GM18868 (cell line): ENCODE data around the gene GSK3A.

Experiments used
- ATAC-seq: cut with Tn5 transposase; IDR thresholded peaks from one replicate; pipeline ENCODE4 v1.9.1; 2021; ENCODE audit warnings: mild to moderate bottlenecking, moderate library complexity; ENCODE audit not compliant: unreplicated experiment

GSK3A gene

DNA sequence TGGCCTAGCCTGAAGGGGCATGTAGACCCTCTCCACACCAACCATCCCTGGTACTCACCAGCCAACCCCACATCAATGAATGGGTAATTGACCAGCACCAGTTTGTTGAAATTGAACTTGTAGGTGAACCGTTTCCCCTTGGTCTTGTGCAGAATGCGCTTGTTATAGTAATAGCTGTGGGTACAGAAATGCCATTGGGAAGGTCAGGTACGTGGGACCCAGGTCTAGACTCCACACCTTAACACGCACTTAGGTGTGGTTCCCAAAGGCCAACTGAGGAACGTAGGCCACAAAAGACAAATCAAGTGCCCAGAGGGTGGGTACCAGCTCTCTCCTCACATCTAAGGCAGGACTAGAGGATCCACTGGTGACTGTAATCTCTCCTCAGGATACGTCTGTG is 7.4 kb upstream of the GSK3A start:
- no peak for ATAC-seq

DNA sequence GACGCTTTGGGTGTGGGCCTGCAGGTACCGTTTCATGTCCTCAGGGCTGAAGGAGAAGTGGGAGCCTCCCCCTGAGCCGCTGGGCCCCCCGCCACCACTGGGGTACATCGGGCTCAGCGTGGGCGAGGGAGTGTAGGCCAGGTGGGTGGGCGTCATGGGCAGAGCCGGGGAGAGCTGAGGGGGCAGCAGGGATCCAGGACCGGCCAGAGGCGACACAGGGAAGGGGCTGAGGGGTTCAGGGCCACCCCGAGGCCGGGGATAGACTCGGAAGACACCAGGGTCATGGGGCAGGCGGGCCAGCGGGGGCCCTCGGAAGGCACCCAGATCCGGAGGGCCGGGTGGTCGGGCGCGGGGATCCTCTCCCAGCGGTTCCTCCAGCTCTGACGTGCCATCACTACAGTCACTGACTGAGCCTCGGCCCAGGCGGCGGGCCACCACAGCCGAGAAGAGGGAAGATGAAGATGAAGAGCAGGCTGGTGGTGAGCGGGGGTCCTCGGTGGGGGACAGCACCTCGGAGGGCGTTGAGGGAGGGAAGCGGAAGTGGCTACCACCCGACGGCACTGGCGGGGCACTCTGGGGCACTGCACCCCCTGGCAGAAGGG is 6.8 kb upstream of the GSK3A start:
- ATAC-seq, result no peak

DNA sequence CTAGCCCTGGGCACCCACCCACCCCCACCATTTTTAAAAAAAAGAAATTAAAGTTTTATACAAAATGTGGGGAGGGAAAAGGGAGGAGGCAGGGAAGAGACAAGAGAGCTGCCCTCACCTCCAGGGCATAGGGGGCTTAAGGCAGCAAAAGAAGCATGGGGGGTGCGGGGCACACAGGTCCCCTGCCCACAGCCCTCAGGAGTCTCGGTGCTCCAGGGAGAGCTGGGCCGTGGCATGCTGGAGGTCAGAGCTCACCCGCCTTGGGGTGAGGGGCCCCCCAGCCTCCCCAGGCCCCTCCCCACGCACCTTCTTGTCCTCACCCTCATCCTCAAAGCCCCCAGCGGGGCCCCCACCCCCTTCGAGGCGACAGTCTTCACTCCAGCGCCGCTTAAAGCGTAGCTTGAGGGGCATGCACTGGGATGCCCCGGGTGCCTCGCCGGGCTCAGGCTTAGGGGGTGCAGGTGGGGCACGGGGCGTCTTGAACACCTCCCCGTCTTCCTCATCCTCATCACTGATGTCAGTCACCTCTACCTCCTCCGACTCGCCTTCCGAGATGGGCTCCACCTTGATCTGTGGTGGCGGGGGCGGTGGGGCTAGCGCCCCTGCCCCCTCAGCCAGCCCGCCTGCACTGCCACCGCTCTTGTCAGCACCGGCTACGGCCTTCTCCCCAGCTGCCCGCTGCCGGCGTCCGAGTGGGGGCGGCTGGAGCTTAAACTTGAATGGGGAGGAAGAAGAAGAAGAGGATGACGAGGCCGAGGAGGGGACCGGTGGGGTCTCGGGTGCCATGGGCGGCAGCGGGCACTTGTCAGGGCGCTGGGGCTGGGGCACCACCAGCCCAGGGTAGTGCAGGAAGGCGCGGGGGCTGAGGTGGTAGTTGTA is 6.1 kb upstream of the GSK3A start:
- no peak for ATAC-seq

DNA sequence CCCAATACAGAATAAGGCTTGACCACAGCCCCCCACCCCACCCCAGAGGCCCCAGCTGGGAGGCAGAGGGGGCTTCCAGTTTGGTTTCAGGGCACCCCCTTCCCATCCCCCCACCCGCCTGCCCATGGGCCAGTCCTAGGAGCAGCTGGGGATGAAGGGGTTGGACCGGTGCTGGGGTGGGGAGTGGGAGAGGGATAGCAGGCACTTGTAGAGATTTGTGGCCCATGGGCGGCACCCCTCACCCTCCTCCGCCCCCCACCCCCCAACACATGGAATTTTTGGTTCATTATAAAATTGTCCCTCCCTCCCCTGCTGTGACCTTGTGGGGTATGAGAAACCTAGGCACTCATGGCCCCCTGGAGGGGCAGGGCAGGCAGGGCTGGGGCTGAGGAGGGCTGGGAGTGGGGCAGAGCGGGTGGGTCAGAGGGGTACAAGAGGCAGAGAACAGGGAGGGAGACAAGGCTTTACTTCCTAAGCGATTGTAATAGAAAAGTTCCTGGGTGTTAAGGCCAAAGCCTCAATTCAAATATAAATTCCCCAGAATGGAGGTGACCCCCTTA is 5.3 kb upstream of the GSK3A start:
- no peak for ATAC-seq

DNA sequence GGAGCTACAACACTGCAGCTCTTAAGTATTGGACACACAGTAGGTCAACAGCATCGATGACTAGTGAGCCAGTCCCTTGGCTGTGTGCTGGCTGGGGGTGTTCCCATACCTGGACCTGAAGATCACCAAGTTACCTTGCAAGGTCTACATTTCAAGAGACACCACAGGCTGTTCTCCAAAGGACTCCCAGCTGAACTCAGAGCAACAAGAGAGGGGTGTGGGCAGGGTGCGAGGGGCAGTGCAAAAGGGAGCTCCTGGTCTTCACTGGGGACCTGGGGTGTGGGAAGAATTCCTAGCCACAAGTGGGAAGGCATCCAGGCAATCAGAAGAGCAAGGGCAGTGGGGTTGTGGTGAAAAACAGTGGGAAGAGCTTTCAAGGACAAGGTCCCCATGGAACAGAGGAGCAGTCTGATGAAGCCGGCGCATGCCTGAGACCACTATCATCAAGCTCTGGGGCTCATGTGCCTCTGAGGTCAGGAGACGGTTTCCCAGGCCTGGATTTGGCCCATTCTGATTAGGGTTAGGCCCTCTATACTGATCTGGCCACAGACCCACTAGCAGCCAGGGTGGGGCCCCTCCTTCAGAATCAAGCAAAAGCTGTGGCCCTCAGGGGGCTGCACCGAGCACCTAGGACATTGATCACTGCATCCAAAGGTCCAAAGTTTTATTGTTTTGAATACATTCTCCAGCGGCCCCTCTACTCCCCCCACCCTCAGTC is 4.7 kb upstream of the GSK3A start:
- ATAC-seq, result no peak

DNA sequence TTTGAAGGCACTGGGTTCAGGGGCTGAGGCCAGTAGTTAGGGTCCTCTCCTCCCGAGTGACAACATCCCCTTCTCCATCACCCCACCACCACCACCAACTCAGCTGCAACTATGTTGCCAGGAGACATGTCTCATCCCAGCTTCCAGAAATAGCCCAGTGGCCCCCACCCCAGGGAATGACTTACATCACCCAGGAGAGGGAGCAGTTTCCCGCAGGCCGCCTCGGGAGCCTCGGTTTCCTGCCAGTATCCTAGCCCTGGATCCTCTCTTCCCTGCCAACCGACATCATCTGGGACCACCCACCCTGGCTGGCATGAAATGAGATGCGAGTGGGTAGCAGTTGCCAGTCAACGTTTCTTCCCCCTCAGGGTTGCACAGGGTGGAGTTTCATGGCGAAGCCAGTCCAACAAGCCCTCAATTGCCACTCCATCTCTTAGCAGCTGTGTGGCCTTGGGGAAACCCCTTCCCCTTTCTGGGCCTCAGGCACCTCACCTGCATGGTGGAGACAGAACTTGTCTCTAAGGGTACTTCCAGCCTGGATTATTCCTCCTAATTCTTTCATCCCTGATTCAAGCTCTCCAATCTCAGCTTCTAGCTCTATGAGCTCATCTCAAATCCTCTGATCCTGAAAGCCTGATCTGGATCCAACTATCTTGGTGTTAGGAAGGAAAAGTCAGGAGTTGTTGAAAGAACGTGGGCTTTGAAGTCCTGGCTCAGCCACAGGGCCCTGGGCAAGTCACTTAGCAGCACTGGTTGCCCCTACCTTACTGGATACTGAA is 3.9 kb upstream of the GSK3A start:
- no peak for ATAC-seq

DNA sequence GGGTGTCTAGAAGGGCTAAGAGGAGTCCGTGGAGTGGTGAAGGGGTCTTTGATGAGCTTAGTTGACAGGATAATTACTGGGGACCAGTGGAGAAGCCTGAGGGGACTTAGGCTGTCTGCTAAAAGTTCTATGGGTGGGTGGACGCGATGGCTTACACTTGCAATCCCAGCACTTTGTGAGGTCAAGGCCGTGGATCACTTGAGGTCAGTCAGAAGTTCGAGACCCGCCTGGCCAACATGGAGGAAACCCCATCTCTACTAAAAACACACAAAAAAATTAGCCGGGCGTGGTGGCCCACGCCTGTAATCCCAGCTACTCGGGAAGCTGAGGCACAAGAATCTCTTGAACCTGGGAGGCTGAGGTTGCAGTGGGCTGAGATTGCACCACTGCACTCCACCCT is 2.8 kb upstream of the GSK3A start:
- ATAC-seq, result no peak

DNA sequence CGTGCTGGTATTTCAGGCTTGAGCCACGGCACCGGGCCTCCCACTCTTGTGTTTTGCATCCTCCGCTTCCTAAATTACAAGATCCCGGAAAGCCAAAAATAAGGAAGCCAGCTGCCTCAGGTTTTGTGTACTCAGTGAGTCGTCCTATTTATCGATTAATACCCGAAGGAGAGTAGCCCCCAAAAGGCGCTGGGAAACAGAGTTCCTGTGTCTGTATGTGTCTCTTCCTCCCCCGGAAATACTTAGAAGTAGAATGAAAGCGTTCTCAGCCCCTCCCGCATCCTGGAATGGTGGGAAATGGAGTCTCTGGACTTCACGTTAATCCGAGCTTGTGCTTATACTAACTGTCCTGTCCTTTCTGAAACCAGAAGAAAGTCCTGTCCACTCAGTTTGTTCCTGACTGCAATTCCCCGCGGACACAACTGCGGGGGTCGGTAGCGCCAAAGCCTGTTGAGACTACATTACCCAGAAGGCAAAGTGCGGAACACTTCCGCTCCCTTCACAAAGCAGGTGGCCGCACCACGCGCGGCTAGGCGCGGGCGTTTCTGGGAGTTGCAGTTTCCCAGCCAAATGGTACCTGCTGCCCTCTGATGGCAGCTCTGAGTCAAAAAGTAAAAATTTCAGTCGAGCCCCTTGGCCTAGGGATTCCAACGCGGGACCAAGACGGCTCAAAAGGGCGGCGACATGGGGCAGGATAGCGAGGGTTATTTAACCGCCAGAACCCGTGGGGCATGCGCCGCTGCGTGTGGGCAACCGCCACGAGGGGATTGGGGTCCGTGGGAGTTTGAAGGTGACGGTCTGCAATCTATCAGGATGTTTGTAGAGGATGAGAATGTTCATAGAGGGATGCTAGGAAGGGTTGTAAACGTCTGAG is 2.2 kb upstream of the GSK3A start:
- ATAC-seq, result peak; percentile 43

DNA sequence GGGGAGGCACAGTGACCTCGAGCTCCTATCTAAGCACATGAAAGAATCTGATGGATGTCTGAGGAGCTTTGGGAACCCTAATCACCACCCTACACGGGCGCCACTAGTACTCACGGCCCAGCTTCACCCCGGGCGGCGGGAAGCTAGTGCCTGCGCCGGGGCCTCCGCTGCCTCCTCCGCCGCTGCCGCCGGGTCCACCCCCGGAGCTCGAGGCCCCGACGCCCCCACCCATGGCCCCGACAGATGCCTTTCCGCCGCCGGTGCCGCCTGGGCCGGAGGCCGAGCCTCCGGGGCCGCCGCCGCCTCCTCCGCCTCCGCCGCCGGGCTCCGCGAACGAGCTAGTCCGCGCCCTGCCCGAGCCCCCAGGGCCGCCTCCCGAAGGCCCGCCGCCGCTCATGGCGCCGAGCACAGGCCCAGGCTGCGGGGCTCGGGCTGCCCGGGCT is 312 bp downstream of the GSK3A start:
- no peak for ATAC-seq

DNA sequence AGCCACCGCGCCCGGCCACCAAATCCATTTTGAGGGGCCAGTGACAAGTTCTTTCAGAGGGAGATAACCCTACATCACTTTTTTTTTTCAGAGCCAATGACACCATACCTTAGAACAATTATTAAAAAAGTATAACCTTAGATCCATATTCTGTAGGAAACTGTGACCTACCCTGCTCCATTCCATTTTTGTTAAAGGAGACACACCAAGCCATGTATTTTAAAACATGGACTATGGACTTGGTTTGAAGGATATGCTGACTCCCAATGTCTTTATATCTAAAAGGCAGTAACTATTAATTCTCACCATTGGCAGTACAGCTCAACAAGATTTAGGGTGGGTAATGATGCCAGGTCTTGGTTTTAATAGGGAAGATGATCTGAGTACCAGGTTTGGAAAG is 1.1 kb downstream of the GSK3A start:
- no peak for ATAC-seq

DNA sequence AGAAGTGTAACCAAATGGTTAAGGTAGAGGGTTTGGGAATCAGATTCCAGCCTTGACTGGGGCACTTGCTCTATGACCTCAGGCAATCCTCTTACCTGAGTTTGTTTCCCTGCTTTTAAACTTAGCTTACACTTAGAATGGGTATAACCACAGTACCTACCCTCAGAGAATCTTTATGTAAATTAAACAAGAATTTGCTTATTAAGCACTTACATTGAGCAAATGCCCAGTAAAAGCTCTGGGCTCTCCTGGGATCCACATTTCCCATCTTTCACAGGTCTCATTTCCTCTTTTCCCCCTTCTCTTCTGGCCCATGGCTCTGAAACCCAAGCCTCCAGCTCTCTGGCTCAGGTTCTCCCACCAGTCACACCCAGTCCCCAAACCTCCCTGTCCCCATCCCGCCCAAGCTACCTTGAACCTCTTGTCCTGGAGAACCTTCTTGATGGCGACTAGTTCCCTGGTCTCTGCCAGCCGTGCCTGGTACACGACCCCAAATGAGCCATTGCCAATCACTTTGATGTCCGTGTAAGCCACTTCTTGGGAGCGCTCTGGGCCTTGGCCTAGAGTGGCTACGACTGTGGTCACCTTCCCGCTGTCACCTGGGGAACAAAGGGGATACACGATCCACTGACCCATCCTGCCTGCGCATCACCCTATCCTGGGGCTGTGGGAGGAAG is 2.7 kb downstream of the GSK3A start:
- no peak for ATAC-seq

DNA sequence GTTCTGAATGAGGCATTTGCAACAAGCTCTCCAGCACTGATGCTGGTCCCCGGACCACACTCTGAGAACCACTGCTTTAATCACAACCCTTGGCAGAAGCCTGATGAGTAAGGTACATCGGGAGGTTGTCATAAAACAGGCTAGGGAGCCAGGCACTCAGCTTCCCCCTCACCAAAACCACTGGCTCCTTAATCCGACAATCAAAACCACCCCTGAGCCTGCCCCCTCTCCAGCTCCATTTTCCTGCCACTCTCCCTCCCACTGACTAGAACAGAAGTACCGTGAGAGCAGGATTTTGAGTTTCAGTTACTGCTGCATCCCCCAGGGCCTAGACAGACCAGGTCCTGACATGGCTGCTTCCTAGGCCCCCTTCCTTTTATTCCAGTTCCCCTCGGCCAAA is 7.2 kb downstream of the GSK3A start:
- no peak for ATAC-seq

DNA sequence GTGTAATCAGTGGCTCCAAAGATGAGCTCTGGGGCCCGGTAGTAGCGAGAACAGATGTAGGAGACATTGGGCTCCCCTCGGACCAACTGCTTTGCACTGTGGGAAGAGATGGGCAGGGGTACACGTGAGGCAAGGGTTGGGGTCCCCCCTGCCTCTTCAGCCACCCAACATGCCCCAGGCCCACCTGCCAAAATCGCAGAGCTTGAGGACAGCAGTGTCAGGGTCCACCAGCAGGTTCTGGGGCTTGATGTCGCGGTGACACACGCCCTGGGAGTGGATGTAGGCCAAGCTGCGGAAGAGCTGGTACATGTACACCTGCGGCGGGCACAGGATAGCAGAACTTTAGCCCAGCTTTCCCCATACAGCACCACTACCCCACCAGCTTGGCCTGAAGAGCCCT is 8.0 kb downstream of the GSK3A start:
- ATAC-seq, result no peak

DNA sequence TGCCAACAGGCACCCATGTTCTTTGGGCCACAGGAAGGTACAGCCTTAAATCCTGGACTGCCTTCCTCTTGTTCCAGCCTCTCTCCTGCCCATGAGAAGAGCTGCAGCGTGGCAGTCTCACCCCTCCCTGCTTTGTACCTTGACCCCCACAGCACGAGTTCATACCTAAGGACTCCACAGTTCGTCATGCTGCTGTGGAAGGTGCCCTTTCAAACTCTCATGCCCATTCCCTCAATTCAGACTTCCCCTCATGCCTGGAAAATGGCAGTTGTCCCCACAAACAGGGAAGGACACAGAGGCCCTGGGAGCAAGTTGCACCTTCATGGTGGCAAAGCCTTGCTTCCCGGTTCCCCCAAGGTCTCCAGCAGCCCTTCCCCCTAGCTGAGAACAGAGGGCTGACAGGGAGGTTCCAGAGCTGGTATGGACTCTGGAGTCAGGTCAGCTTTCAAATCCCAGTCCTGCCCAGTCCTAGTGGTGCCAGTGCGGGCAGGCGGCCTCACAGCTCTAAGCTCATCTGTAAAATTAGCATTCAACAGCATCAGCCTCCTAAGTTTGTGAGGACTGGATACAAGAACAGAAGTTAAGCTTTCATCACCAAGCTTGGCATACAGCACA is 8.6 kb downstream of the GSK3A start:
- no peak for ATAC-seq

DNA sequence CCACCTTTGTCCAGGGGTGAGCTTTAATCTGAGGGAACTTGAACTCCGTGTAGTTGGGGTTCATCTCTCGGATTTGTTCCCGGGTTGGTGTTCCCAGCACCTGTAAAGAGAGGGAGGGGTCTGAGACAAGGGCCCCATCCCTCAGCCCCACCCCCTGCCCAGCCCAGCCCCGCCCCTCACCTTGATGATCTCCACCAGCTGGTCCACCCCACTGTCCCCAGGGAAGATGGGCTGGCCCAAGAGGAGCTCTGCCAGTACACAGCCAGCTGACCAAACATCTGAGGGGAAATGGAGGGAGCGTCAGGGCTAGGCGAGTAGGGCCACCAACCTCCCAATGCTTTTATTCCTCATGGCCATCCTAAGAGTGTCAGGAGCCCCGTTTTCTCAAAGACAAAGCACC is 9.3 kb downstream of the GSK3A start:
- ATAC-seq, result no peak

DNA sequence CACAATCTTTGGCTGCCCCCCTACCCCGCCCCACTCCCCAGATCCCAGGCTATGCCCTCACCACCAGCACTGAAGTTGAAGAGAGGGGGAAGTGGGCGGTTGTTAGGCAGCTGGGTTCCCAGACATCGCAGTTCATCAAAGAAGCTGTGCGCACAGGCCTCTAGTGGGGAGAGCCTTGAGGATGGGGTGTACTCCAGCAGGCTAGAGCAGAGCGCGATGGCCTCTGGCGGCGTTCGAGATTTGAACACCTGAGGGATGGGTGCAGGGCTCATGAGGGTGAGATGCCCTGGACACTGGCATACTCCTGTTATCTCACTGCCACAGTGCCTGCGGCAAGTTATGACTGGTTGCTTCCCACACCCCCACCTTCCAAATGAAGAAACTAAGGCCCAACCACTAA is 10.0 kb downstream of the GSK3A start:
- ATAC-seq, result no peak

DNA sequence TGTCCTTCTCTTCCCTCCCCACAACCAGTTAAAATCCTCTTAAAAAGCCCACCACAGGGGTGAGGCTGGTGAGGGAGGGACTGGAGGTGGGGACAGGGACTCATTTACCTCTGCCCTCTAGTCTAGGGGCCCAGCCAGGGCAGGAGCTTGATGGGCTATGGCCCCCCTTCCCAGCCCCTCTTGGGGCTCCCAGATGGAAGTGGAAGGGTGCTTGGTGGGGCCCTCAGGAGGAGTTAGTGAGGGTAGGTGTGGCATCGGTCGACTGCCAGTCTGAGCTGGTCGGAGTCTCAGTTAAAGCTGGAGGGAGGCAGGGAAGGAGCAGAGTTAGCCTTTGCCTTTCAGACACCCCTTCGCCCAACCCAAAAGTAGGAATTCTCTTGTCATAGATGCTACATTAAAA is 11.8 kb downstream of the GSK3A start:
- no peak for ATAC-seq

DNA sequence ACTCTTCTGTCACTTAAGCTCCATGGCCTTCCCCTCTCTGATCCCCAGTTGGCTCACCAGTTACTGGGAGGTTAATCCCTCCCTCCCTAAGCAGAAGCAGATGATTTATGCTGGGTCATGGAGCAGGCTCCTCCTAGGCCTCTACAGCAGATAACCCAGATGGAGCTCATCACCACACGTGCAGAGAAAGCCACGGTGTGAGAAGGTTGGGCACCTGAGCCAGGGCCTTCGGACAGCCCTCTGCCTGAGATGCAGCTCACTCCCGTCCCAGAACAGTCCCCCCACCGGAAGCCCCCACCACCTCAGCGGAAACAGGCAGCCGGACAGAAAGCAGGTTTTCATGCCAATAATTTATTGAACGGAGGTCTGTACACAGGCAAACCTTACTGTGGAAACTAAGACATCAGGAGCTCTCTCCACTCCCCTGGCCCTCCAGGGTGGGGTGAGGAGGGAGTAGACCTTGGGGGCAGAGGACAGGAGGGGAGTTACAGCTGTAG is 12.5 kb downstream of the GSK3A start:
- ATAC-seq, result no peak
